H1 (cell line): ENCODE measurements around the gene PHKA1. TPM values are rescaled to one million over a fixed set of nuclear protein-coding genes. Genes with fewer than 3 reads are reported as not detected.

Experiments used
- JUN ChIP-seq: IDR thresholded peaks from 2 replicates; pipeline ENCODE4 v1.6.1; 2011; ENCODE audit warnings: low read depth, mild to moderate bottlenecking, improper control_type of control experiment, low read length
- KDM1A ChIP-seq: fragments of 200-600, 300-600 bp; sonication (generic); IDR thresholded peaks from 2 replicates; pipeline ENCODE4 v1.7.1; 2016; ENCODE audit warnings: mild to moderate bottlenecking, low read length, borderline replicate concordance
- KDM5A ChIP-seq: fragments of 200-600 bp; IDR thresholded peaks from 2 replicates; pipeline ENCODE4 v1.7.1; 2012; ENCODE audit warnings: mild to moderate bottlenecking, low read length, inconsistent platforms, mixed read lengths
- RAD21 ChIP-seq, 2 experiments: IDR thresholded peaks in 1 of 2; conservative IDR thresholded peaks in 1 of 2; 2 replicates each; pipeline ENCODE4 v1.6.1; 2011; ENCODE audit warnings: low read depth in 2 of 2, low read length in 2 of 2, improper control_type of control experiment in 1 of 2, inconsistent platforms in 1 of 2, mild to moderate bottlenecking in 1 of 2, moderate library complexity in 1 of 2
- RBBP5 ChIP-seq: IDR thresholded peaks from 2 replicates; pipeline ENCODE4 v1.7.1; 2012; ENCODE audit warnings: low read depth, mild to moderate bottlenecking, inconsistent platforms, low read length, moderate library complexity, borderline replicate concordance
- polyA plus RNA-seq, 7 experiments: library from polyadenylated mRNA; depleted of rRNA in 3 of 7; stranded (reverse) in 5 of 7; unstranded in 2 of 7; fragments of >200 nt in 5 of 7; fragments of 200-250 nt in 2 of 7; gene quantifications; 1 replicate in 5 of 7; 2 replicates in 1 of 7; 4 replicates in 1 of 7; pipeline versions ENCODE4 v1.2.1 to v1.2.3, GENCODE V29; 2011 to 2013; ENCODE audit warnings: missing spikeins in 2 of 7, mixed read lengths in 2 of 7
- total RNA-seq: library from RNA; stranded (reverse); fragmentation: NEBNext Ultra II Directional; extraction: Animal tissue kit (Norgen Biotek cat#: 25700); gene quantifications from 2 replicates; pipeline ENCODE4 v1.2.1, GENCODE V29; 2021
- TF ChIP-seq, protein P1 (sequence below): IDR thresholded peaks from 2 replicates; pipeline ENCODE4 v1.6.1; 2012; ENCODE audit warnings: inconsistent platforms
- TF ChIP-seq, protein P2 (sequence below): IDR thresholded peaks from 2 replicates; pipeline ENCODE4 v1.6.1; 2012; ENCODE audit warnings: low read length, inconsistent platforms

PHKA1 gene
- total and polyA plus RNA-seq, 2 of the 8 experiments (the other 6 are each of a cell fraction or from before 2014, with no cell fraction given), result 4.2 to 7.2 TPM

DNA sequence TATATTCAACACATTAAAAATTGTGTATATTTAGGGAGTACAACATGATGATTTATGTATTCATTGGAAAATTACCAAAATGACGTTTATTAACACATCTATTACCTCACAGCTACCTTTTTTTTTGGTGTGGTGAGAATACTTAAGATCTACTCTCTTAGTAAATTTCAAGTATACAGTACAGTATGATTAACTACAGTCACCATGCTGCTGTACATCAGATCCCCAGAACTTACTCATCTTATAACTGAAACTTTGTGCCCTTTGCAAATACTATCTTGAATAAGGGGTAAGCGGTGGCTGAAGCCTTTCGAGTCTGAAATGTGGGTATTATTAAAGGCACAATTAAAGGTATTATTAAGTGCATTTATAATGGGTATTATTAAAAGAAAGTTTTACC is 976 bp downstream of the PHKA1 start (continued):
- TF ChIP-seq KDM1A (no peak), KDM5A (no peak), RBBP5 (no peak), RAD21 (IDR thresholded peaks at IDR 0.05 in 1 of 2, conservative IDR thresholded peaks at IDR 0.05 in 1 of 2; ENCODE audit: low read depth in 2 of 2, low read length in 2 of 2) (no peak), JUN (no peak)
- TF ChIP-seq, protein P1, sequence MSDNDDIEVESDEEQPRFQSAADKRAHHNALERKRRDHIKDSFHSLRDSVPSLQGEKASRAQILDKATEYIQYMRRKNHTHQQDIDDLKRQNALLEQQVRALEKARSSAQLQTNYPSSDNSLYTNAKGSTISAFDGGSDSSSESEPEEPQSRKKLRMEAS, result no peak
- TF ChIP-seq, protein P2, sequence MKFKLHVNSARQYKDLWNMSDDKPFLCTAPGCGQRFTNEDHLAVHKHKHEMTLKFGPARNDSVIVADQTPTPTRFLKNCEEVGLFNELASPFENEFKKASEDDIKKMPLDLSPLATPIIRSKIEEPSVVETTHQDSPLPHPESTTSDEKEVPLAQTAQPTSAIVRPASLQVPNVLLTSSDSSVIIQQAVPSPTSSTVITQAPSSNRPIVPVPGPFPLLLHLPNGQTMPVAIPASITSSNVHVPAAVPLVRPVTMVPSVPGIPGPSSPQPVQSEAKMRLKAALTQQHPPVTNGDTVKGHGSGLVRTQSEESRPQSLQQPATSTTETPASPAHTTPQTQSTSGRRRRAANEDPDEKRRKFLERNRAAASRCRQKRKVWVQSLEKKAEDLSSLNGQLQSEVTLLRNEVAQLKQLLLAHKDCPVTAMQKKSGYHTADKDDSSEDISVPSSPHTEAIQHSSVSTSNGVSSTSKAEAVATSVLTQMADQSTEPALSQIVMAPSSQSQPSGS, result no peak
- TF ChIP-seq, all 59 proteins: peak for 0
